ENCODE results near the gene TTC16.
A peak's percentile ranks its signal among the peaks of the same experiment; 100 is the strongest.

TTC16 gene

GRCh38 chr9:127751269-127752054 is 35.6 kb downstream of the TTC16 start:
- no peak for TF ChIP-seq GATA2 (IDR thresholded peaks at IDR 0.05; ENCODE audit: low read depth, low read length)

- no peak for TF ChIP-seq GATA2 (IDR thresholded peaks at IDR 0.05; ENCODE audit: low read depth, low read length)
- no peak for TF ChIP-seq GATA3 (IDR thresholded peaks at IDR 0.05; ENCODE audit: low read depth, low read length)
These were observed 37.3 kb downstream of the TTC16 start for GRCh38 chr9:127753148-127753547.

GRCh38 chr9:127753622-127754021 is 37.7 kb downstream of the TTC16 start:
- TF ChIP-seq GATA2 (IDR thresholded peaks at IDR 0.05; ENCODE audit: low read depth, low read length) (no peak), GATA3 (IDR thresholded peaks at IDR 0.05; ENCODE audit: low read depth, low read length) (no peak)

GRCh38 chr9:127754099-127755060 is 38.5 kb downstream of the TTC16 start:
- TF ChIP-seq GATA2 (IDR thresholded peaks at IDR 0.05; ENCODE audit: low read depth, low read length) (no peak), GATA3 (IDR thresholded peaks at IDR 0.05; ENCODE audit: low read depth, low read length) (no peak)

GRCh38 chr9:127755061-127756060 is 39.5 kb downstream of the TTC16 start:
- TF ChIP-seq GATA2 (IDR thresholded peaks at IDR 0.05; ENCODE audit: low read depth, low read length): no peak
- TF ChIP-seq GATA3 (IDR thresholded peaks at IDR 0.05; ENCODE audit: low read depth, low read length): no peak

- no peak for TF ChIP-seq GATA2 (IDR thresholded peaks at IDR 0.05; ENCODE audit: low read depth, low read length)
- no peak for TF ChIP-seq GATA3 (IDR thresholded peaks at IDR 0.05; ENCODE audit: low read depth, low read length)
These were observed 40.4 kb downstream of the TTC16 start for GRCh38 chr9:127756233-127756632.

GRCh38 chr9:127758843-127759242 is 43.0 kb downstream of the TTC16 start:
- 0 out of 2 replicates have a peak, but pooled peaks have one; percentile 15 for TF ChIP-seq GATA2 (IDR thresholded peaks at IDR 0.05; ENCODE audit: low read depth, low read length)
- TF ChIP-seq GATA3 (IDR thresholded peaks at IDR 0.05; ENCODE audit: low read depth, low read length): no peak

- TF ChIP-seq GATA3 (IDR thresholded peaks at IDR 0.05; ENCODE audit: low read depth, low read length): no peak
- TF ChIP-seq GATA2 (IDR thresholded peaks at IDR 0.05; ENCODE audit: low read depth, low read length): no peak
These were observed 45.2 kb downstream of the TTC16 start for GRCh38 chr9:127761061-127761460.

- no peak for TF ChIP-seq GATA3 (IDR thresholded peaks at IDR 0.05; ENCODE audit: low read depth, low read length)
- peak; percentile 40; the same call in 1 of the 2 replicates for TF ChIP-seq GATA2 (IDR thresholded peaks at IDR 0.05; ENCODE audit: low read depth, low read length)
These were observed 45.6 kb downstream of the TTC16 start for GRCh38 chr9:127761491-127761956.

- no peak for TF ChIP-seq GATA2 (IDR thresholded peaks at IDR 0.05; ENCODE audit: low read depth, low read length)
- no peak for TF ChIP-seq GATA3 (IDR thresholded peaks at IDR 0.05; ENCODE audit: low read depth, low read length)
These were observed 46.3 kb downstream of the TTC16 start for GRCh38 chr9:127762111-127762676.

GRCh38 chr9:127763918-127764384 is 48.1 kb downstream of the TTC16 start:
- TF ChIP-seq GATA2 (IDR thresholded peaks at IDR 0.05; ENCODE audit: low read depth, low read length) (no peak), GATA3 (IDR thresholded peaks at IDR 0.05; ENCODE audit: low read depth, low read length) (no peak)

GRCh38 chr9:127765418-127765817 is 49.5 kb downstream of the TTC16 start:
- TF ChIP-seq GATA2 (IDR thresholded peaks at IDR 0.05; ENCODE audit: low read depth, low read length): no peak
- TF ChIP-seq GATA3 (IDR thresholded peaks at IDR 0.05; ENCODE audit: low read depth, low read length): no peak

GRCh38 chr9:127767410-127767809 is 51.5 kb downstream of the TTC16 start:
- TF ChIP-seq GATA3 (IDR thresholded peaks at IDR 0.05; ENCODE audit: low read depth, low read length): no peak
- no peak for TF ChIP-seq GATA2 (IDR thresholded peaks at IDR 0.05; ENCODE audit: low read depth, low read length)
